ENCODE results near the gene CASZ1. TPM values are rescaled to one million over a fixed set of nuclear protein-coding genes. Genes with fewer than 3 reads are reported as not detected.

The CASZ1 gene
- total RNA-seq, 6 experiments from 2014 or later, result 0.14 to 0.67 (median 0.43) TPM

GRCh38 chr1:10614377-10615225 lies 181.8 kb downstream of the CASZ1 start:
- Mint-ChIP-seq H3K36me3 (ENCODE audit: low read depth) (no peaks in the 10 kb centered on the region), H3K9me3 (no peaks in the 10 kb centered on the region), H3K27ac (no peak overlapping the region), H3K27me3 (ENCODE audit: insufficient read depth) (peaks cover 2% of the 10 kb centered on the region), H3K4me3 (no peak overlapping the region), H3K4me1 (ENCODE audit: low read depth) (no peaks in the 10 kb centered on the region)
- TF ChIP-seq, protein P1, sequence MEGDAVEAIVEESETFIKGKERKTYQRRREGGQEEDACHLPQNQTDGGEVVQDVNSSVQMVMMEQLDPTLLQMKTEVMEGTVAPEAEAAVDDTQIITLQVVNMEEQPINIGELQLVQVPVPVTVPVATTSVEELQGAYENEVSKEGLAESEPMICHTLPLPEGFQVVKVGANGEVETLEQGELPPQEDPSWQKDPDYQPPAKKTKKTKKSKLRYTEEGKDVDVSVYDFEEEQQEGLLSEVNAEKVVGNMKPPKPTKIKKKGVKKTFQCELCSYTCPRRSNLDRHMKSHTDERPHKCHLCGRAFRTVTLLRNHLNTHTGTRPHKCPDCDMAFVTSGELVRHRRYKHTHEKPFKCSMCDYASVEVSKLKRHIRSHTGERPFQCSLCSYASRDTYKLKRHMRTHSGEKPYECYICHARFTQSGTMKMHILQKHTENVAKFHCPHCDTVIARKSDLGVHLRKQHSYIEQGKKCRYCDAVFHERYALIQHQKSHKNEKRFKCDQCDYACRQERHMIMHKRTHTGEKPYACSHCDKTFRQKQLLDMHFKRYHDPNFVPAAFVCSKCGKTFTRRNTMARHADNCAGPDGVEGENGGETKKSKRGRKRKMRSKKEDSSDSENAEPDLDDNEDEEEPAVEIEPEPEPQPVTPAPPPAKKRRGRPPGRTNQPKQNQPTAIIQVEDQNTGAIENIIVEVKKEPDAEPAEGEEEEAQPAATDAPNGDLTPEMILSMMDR (IDR thresholded peaks at IDR 0.05), result no peak
- no peak for DNase-seq

DNA sequence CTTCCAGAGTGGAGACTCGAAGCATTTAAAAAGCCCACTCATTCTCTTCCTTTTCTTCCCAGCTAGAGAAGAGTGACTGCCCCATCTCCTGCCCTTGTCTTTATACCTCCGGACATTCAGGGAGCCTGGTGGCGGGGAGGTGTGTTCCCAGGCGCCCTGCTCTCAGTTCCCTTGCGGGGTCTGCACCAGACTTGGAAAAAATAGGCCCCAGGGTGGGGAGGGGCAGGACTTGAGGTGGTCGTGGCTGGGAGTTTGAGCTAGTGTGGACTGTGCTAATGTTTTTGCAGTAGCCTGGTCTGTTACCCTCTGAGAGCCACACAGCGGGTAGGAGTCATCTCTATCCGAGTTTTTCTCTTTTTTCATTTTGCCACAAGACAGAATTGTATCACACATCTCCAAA lies 182.6 kb downstream of the CASZ1 start:
- no peak overlapping the region for H3K4me3 Mint-ChIP-seq
- no peak overlapping the region for H3K27ac Mint-ChIP-seq
- H3K36me3 Mint-ChIP-seq (ENCODE audit: low read depth), result no peaks in the 10 kb centered on the region
- H3K9me3 Mint-ChIP-seq, result no peaks in the 10 kb centered on the region
- H3K27me3 Mint-ChIP-seq (ENCODE audit: insufficient read depth), result peaks cover 2% of the 10 kb centered on the region
- no peaks in the 10 kb centered on the region for H3K4me1 Mint-ChIP-seq (ENCODE audit: low read depth)
- TF ChIP-seq, protein P1 (IDR thresholded peaks at IDR 0.05), result no peak
- no peak for DNase-seq

GRCh38 chr1:10613340-10613739 lies 183.1 kb downstream of the CASZ1 start:
- H3K4me1 Mint-ChIP-seq (ENCODE audit: low read depth), result no peaks in the 10 kb centered on the region
- H3K27ac Mint-ChIP-seq, result no peak overlapping the region
- TF ChIP-seq, protein P1 (IDR thresholded peaks at IDR 0.05), result no peak
- no peaks in the 10 kb centered on the region for H3K36me3 Mint-ChIP-seq (ENCODE audit: low read depth)
- peaks cover 2% of the 10 kb centered on the region for H3K27me3 Mint-ChIP-seq (ENCODE audit: insufficient read depth)
- no peak for DNase-seq
- H3K4me3 Mint-ChIP-seq, result no peak overlapping the region
- H3K9me3 Mint-ChIP-seq, result no peaks in the 10 kb centered on the region

- H3K27ac Mint-ChIP-seq, result no peak overlapping the region
- DNase-seq, result no peak
- TF ChIP-seq, protein P1 (IDR thresholded peaks at IDR 0.05), result no peak
- H3K4me3 Mint-ChIP-seq, result no peak overlapping the region
- no peaks in the 10 kb centered on the region for H3K9me3 Mint-ChIP-seq
- H3K36me3 Mint-ChIP-seq (ENCODE audit: low read depth), result no peaks in the 10 kb centered on the region
- no peaks in the 10 kb centered on the region for H3K4me1 Mint-ChIP-seq (ENCODE audit: low read depth)
- H3K27me3 Mint-ChIP-seq (ENCODE audit: insufficient read depth), result peaks cover 2% of the 10 kb centered on the region
Measured at GRCh38 chr1:10612436-10613160, 183.8 kb downstream of the CASZ1 start.

- no peak overlapping the region for H3K27ac Mint-ChIP-seq
- no peak overlapping the region for H3K4me3 Mint-ChIP-seq
- H3K27me3 Mint-ChIP-seq (ENCODE audit: insufficient read depth), result peaks cover 4% of the 10 kb centered on the region
- no peaks in the 10 kb centered on the region for H3K36me3 Mint-ChIP-seq (ENCODE audit: low read depth)
- H3K4me1 Mint-ChIP-seq (ENCODE audit: low read depth), result no peaks in the 10 kb centered on the region
- H3K9me3 Mint-ChIP-seq, result no peaks in the 10 kb centered on the region
- DNase-seq, result no peak
- TF ChIP-seq, protein P1 (IDR thresholded peaks at IDR 0.05), result no peak
Measured at GRCh38 chr1:10610901-10611600, 185.4 kb downstream of the CASZ1 start.
